ENCODE results near the gene CCDC102A. TPM values are rescaled to one million over a fixed set of nuclear protein-coding genes. Genes with fewer than 3 reads are reported as not detected.

Gene CCDC102A
- total and polyA plus RNA-seq, 10 of the 15 experiments (the other 5 are each of a cell fraction or from before 2014, with no cell fraction given), result 0.03 to 5.9 (median 2.4) TPM

DNA sequence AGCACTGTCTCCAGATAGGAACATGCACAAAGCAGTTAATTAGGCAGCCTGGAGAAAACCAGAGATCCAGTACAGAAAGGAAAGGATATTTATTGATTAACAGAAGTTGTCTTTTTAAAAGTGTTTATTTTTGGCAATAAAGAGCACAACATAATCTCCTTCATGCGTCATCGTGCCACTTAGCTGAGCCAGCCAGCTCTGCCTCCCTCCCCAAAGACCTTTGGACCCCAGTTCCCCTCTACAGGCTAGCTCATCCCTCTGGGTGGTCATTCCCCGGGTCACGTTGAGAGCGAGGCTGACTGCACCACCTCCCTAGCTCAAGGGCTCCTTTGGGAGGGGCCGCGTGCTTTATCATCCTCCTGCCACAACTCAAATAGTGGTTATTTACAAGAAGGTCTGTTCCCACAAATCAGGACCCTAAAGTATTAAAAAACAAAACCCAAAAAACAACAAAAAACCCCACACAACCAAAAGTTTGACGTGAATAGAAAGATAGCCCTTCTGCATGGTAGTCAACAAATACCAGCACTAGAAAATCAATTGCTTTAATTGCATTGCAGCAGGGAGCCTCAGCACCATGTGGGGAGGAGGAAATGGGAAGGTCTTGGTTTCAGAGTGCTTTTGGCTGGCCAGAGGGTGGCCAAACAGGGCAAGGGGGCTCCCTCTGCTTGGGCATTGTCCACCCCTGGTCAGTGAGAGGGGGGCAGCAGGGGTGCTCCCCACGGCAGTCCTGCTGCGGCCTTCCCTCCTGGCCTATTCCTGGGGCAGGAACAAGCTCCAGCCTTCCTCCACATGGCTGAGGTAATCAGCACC is 64.3 kb downstream of the CCDC102A start:
- in situ Hi-C loops (cut with MboI) (no loop called here), intact Hi-C loops (cut with micrococcal nuclease; ENCODE audit: unreplicated experiment) (no loop called here)
- ATAC-seq (no peak), FAIRE-seq (no peak), DNase-seq (ENCODE audit: low read depth, low spot score) (no peak)
- Histone ChIP-seq H3K4me1 (ENCODE audit: control insufficient read depth, insufficient read depth, low read length) (peaks cover 9% of the 10 kb centered on the region), H3K9ac (ENCODE audit: control insufficient read depth, insufficient read depth, low read length) (no peak overlapping the region), H3K4me2 (ENCODE audit: control insufficient read depth, insufficient read depth) (no peak overlapping the region), H3K27me3 (replicated peaks in 1 of 2; ENCODE audit: control insufficient read depth in 2 of 2, insufficient read depth in 2 of 2, low read length in 1 of 2) (no peaks in the 10 kb centered on the region), H2AFZ (ENCODE audit: control insufficient read depth, low read depth, low read length) (no peak overlapping the region), H3K79me2 (ENCODE audit: control insufficient read depth, insufficient read depth, low read length) (no peaks in the 10 kb centered on the region), H3K27ac (ENCODE audit: control insufficient read depth, insufficient read depth) (no peak overlapping the region), H3K4me3 (no peak overlapping the region), H4K20me1 (ENCODE audit: control insufficient read depth, insufficient read depth) (no peaks in the 10 kb centered on the region), H3K36me3 (ENCODE audit: control insufficient read depth in 2 of 2, insufficient read depth in 2 of 2, low read length in 1 of 2) (peaks cover 21 to 31% of the 10 kb centered on the region in 2 experiments), H3K9me3 (replicated peaks; ENCODE audit: control insufficient read depth, insufficient read depth, low read length) (no peaks in the 10 kb centered on the region)
- RAD21 ChIA-PET (ENCODE audit: unreplicated experiment), result no interaction called here
- BruUV-seq (replicated peaks), result no TSS peak
- CTCF ChIA-PET, result interaction anchor here (1.5 kb wide), 1 partner anchor 48 kb away, joined by 5 read pairs; no protein-coding TSS in a partner anchor
- WGBS (ENCODE audit: insufficient coverage, insufficient replicate concordance, low lambda C conversion rate, missing lambda C conversion rate), result 84% methylated on average over 10 of the region's 10 CpGs
- SMC1A ChIA-PET (ENCODE audit: uncharacterized antibody, unreplicated experiment), result no interaction called here
- POLR2A ChIA-PET, result interaction anchor here (1.0 kb wide), 1 partner anchor 56 kb away, joined by 3 read pairs; no protein-coding TSS in a partner anchor
- TF ChIP-seq GATAD2B (conservative IDR thresholded peaks at IDR 0.05; ENCODE audit: low read depth) (no peak), MTA3 (IDR thresholded peaks at IDR 0.05; ENCODE audit: borderline replicate concordance, low read length) (0 out of 2 replicates have a peak, but pooled peaks have one; percentile 6)
- TF ChIP-seq, protein P1, sequence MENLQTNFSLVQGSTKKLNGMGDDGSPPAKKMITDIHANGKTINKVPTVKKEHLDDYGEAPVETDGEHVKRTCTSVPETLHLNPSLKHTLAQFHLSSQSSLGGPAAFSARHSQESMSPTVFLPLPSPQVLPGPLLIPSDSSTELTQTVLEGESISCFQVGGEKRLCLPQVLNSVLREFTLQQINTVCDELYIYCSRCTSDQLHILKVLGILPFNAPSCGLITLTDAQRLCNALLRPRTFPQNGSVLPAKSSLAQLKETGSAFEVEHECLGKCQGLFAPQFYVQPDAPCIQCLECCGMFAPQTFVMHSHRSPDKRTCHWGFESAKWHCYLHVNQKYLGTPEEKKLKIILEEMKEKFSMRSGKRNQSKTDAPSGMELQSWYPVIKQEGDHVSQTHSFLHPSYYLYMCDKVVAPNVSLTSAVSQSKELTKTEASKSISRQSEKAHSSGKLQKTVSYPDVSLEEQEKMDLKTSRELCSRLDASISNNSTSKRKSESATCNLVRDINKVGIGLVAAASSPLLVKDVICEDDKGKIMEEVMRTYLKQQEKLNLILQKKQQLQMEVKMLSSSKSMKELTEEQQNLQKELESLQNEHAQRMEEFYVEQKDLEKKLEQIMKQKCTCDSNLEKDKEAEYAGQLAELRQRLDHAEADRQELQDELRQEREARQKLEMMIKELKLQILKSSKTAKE (IDR thresholded peaks at IDR 0.05; ENCODE audit: low read depth, poor library complexity, severe bottlenecking), result no peak

Data from GM12878 (cell line).